Anterior cingulate cortex (tissue), 58 donors: Measurements from ENCODE around the gene ALG14.
"Not testable (repeated sequence)": the region's sequence is repeated elsewhere in the genome, so short reads cannot be mapped to it uniquely, and the experiment has no call there.

Experiments
- DNase-seq, 58 donors: peaks; one replicate each; lab custom pipeline; 2025; lab: John Stamatoyannopoulos, UW

ALG14 gene

DNA sequence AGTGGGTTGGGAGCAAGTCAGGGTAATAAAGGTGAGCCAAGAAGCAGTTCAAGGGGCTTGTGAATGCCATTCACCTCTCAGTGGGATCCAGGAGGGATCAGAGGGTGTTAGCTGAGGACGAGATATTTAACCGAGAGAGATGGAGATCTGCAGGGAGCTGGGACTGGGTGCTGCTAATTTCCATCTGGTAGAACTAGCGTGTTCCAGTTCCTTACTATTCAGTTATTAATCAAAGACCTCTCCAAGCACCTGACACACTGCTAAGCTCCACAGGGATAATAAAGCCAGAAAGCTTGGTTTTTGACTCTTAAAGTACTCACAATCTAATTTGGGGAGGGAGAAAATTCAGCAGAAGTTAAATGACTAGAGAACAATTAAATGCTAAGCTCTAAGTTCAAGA is 57.7 kb downstream of the ALG14 start:
- no peak for DNase-seq

DNA sequence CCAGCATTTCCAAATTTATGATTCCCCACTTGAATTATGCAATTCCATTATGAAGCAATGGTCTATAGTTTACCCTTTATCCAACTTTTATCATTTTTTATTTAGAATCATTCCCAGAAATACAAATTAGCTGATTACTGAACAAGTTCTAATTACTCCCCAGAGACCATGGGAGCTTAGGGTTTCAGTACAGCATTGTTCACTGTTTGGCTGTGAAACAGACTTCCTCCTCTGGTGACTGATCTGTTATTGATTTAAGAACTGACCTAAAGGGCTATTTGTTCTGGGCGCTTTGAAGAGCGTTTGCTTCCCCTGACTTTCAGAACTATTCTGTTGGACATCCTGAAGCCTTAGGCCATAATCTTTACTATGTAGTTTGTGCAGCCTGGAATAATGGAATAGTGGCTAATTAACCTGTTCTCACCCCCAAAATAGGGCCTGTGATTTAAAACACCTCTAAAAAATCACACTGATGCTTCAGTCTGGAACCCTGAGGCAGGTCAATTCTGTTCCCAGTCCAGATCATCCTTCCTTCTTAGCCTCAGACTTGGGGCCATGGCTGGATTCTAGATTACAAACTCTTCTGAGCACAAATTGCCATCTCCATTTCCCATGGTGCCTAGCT is 58.7 kb downstream of the ALG14 start:
- DNase-seq, result peak in 1 of 58 donors; percentile 24

GRCh38 chr1:95012389-95012788 is 60.4 kb downstream of the ALG14 start:
- DNase-seq, result no peak

- DNase-seq, result no peak
Measured at GRCh38 chr1:95010158-95010557, 62.6 kb downstream of the ALG14 start.

GRCh38 chr1:95007687-95008086 is 65.1 kb downstream of the ALG14 start:
- no peak for DNase-seq

- DNase-seq, result peak in 2 of 58 donors; percentile 34 to 40
Measured at GRCh38 chr1:95006681-95007080, 66.1 kb downstream of the ALG14 start.

DNA sequence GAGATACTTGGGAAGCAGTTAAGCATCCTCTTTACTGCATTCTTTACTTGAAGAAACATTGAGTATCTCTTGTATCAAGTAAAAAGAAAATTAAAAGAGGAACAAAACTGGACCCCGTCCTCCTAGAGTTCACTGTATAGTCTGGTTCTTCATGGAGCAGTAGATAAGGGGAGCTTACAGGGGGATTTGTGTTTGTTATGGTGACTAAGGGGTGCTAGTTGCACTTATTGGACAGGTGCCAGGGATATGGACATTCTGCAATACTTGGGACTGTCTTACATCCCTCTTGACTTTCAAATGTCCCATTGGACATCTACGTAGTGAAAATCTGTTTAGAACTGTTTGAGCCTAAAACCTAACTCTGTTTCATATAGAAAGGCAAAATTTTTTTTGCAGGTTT is 67.2 kb downstream of the ALG14 start:
- no peak for DNase-seq

GRCh38 chr1:95004013-95004412 is 68.7 kb downstream of the ALG14 start:
- DNase-seq, result no peak

DNA sequence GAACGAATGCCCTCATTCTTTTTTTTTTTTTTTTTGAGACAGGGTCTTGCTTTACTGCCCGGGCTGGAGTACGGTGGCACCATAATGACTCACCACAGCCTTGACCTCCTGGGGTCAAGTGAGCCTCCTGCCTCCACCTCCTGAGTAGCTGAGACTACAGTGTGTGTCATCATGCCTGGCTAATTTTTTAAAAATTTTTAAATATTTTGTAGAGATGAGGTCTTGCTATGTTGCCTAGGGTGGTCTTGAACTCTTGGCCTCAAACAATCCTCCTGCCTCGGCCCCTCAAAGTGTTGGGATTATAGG is 69.4 kb downstream of the ALG14 start:
- no peak for DNase-seq

DNA sequence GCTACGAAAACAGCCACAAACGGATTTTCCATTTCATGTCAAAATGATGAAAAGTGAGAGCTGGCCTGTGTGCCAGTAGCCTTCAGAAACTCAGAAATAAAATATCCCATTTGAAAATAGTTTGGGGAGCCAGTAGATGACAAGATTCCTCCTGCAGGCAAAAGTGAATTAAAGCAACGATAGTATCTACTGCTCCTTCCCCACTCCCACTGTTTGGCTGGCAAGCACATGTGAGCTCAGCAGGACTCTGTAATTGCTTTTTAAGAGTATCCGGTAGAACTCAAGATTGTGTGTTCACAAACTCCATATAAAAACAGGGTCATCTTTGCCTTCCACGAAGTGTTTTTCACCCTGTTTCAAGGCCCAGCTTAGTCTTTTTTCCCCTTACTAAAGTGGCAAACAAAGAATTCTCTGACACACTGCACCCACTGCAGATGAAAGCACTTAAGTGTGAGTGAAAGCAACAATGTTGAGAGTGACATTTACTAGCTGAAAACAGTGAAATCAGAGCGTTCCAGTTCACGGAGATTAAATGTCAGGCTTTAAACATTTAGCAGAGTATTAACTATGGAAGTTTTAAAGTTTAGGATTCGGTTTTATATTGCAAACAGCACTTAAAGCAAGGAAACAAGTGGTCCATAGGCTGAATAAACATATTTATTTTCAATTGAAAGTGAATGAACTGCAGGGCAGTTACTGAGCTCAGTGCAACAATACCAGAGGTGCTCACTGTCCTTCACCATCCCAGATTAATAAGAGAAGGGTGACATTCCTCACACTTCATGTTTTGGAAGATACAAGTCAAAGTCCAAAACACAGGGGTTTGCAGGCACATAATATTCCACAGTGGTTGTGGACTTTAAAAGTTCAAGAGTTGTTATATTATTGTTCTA is 70.0 kb downstream of the ALG14 start:
- peak in 3 of 58 donors; percentile 5 to 19 (median 11) for DNase-seq

DNA sequence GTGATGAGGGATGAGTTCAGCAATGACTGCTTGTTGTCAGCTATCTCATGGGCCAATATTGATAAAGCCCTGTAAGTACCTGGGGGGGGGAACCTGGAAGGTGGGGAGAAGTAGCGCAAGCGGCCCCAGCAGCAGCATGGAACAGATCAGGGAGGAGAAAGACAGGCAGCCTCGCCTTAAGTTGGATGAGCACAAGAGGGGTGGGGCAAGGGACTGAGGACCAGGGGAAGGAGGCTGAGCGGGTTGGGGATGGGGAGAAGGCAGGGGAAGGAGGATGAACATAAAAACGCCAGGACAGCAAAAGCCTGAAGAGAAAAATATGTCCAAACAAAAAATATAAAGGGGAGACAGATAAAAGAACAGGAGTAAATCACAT is 70.6 kb downstream of the ALG14 start:
- no peak for DNase-seq

GRCh38 chr1:94999456-95000131 is 73.2 kb downstream of the ALG14 start:
- DNase-seq, result no peak

DNA sequence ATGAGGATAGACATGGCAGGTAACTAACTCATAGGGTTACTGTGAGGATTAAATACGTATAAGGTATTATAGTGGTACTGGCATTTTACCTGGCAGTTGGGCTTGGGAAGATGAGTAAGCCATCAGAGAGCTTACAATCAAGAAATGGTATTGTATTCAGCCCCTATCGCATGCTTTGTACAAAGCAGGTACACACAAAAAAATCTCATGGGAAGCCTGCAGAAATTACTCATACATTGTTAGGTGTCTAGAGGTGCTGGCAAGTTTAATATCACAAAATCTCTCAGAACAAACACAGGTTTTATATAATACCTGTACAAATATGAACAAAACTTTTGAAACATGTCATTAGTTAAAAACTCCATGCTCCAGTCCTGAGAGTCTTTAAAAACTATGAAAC is 74.0 kb downstream of the ALG14 start:
- no peak for DNase-seq

GRCh38 chr1:94998114-94998513 is 74.6 kb downstream of the ALG14 start:
- peak in 2 of 58 donors; percentile 4 to 15 for DNase-seq

GRCh38 chr1:94995536-94995935 is 77.2 kb downstream of the ALG14 start:
- not testable (repeated sequence) for DNase-seq

DNA sequence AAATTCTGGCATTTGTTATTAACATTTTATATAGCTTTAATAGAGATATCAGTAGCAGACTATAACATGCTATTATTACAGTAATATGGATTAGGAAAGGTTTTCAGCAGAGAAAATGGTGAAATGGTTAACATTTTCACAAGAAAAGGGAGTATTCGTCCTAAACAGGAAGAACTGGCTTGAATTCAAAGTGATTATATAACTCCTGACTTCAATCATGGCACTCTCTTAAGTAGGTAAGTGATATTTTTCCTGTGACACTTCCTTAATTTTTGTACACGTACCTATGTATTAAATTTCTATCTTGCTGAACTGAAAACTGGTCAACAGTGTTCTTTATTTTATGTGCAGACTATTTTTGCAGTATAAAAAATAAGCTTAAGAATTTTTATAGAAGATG is 77.9 kb downstream of the ALG14 start:
- no peak for DNase-seq

GRCh38 chr1:94993931-94994645 is 78.7 kb downstream of the ALG14 start:
- DNase-seq, result no peak

DNA sequence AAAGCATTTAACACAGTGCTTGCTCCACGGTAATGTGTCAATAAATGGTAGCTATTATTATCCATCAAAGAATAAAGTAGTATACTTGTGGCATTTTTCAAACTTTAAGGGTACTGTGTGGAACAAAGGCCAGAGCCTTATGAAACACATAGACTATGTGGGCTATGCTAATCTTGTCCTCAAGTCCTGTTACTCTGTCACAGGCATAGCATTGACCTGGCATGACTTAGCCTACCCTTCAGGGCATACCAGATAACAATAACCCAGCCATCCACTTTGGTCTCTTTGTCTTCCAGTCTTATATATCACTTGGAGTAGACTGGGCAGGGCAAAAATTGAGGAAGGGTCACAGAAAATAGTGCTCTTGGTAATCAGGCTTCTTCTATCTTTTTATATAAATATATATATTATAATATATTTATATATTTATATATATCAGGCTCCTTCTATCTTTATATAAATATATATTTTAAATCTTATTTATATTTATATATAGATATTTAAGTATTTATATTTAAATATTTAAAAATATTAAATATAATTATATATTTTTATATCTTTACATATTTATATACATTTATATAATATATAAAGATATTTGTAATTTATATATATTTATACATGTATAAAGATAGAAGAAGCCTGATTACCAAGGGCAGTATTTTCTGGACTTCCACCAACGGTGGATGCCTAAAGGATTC is 79.7 kb downstream of the ALG14 start:
- no peak for DNase-seq

DNA sequence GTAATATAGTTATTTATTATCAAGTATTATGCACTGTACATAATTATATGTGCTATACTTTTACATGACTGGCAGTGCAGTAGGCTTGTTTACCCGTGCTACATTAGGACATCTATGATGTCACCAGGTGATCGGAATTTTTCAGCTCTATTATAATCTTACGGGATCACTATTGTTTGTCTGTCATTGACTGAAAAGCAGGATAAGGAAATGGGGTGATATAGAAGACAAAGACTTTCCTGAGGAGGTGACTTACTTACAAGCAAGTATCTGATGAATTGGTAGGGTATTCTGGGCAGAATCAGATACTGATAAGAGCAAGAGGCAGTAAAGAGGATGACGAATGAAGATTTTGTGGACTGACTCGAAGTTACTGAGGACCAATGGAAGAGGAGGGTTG is 80.6 kb downstream of the ALG14 start:
- DNase-seq, result no peak

- DNase-seq, result no peak
Measured at GRCh38 chr1:94989911-94990473, 82.8 kb downstream of the ALG14 start.
